Cardiac muscle cell (in vitro differentiated cells and primary cell): Measurements from ENCODE around the gene CRYBB1. TPM values are rescaled to one million over a fixed set of nuclear protein-coding genes. Genes with fewer than 3 reads are reported as not detected.

Experiments
- DNase-seq, 2 donors: peaks; one replicate each; pipeline versions ENCODE4 v3.0.0 to v3.0.0-alpha.2; 2010 to 2017; ENCODE audit warnings: low read depth in 1 of 2, low spot score in 1 of 2
- H3K27ac ChIP-seq: fragments of 200-600 bp; sonication (generic); 2 replicates; pipeline ENCODE4 v1.5.1; 2016
- H3K27me3 ChIP-seq: fragments of 200-600 bp; sonication (generic); 2 replicates; pipeline ENCODE4 v1.6.0; 2016; ENCODE audit warnings: control low read depth
- H3K36me3 ChIP-seq: fragments of 200-600 bp; sonication (generic); 2 replicates; pipeline ENCODE4 v1.5.1; 2016; ENCODE audit warnings: control low read depth
- H3K4me1 ChIP-seq: fragments of 200-600 bp; sonication (generic); 2 replicates; pipeline ENCODE4 v1.8.1; 2017; ENCODE audit warnings: low read depth, mild to moderate bottlenecking, mixed run types
- H3K4me3 ChIP-seq: fragments of 200-600 bp; sonication (generic); 2 replicates; pipeline ENCODE4 v1.5.1; 2016; ENCODE audit warnings: mild to moderate bottlenecking
- H3K9me3 ChIP-seq: fragments of 200-600 bp; sonication (generic); 2 replicates; pipeline ENCODE4 v1.5.1; 2017; ENCODE audit warnings: low read depth, mild to moderate bottlenecking, control low read depth
- CTCF ChIP-seq: IDR thresholded peaks from 2 replicates; pipeline ENCODE4 v1.5.1; 2012; ENCODE audit warnings: low read depth, mild to moderate bottlenecking, low read length
- polyA plus RNA-seq: library from polyadenylated mRNA; unstranded; fragments of >200 nt; fragmentation: Nextera tagmentation; extraction: Ambion mirVana; gene quantifications from 2 replicates; pipeline ENCODE4 v1.2.1, GENCODE V29; 2016
- total RNA-seq: library from RNA; depleted of rRNA; stranded (reverse); fragments of >200 nt; gene quantifications from 2 replicates; pipeline ENCODE4 v1.2.3, GENCODE V29; 2016

Gene CRYBB1
- total RNA-seq (0.11 TPM in 1 of 2 replicates, not detected in the other), polyA plus RNA-seq (not detected in 2 replicates)

GRCh38 chr22:26617271-26618199, at the start of gene CRYBB1:
TSS of gene CRYBB1 (minus strand) at chr22:26618027. CDS start at chr22:26616319, 1,708 bp downstream.
- H3K36me3 ChIP-seq: no peaks in the 10 kb centered on the region
- TF ChIP-seq CTCF: no peak
- H3K4me3 ChIP-seq: no peak within 1 kb of the TSS
- H3K27me3 ChIP-seq: peaks cover 11% of the 10 kb centered on the region
- no peak within 1 kb of the TSS for H3K27ac ChIP-seq
- H3K9me3 ChIP-seq: no peaks in the 10 kb centered on the region
- peak in 1 of 2 donors; percentile 40 for DNase-seq
- peaks cover 9% of the 10 kb centered on the region for H3K4me1 ChIP-seq

GRCh38 chr22:26667140-26667539, 49.3 kb upstream of the CRYBB1 start:
- Histone ChIP-seq H3K36me3 (no peaks in the 10 kb centered on the region), H3K27ac (no peak overlapping the region), H3K27me3 (no peaks in the 10 kb centered on the region), H3K4me3 (no peak overlapping the region), H3K4me1 (no peaks in the 10 kb centered on the region), H3K9me3 (no peaks in the 10 kb centered on the region)
- no peak for DNase-seq
- TF ChIP-seq CTCF: no peak

- DNase-seq: no peak
- Histone ChIP-seq H3K4me1 (no peaks in the 10 kb centered on the region), H3K36me3 (no peaks in the 10 kb centered on the region), H3K27me3 (no peaks in the 10 kb centered on the region), H3K9me3 (no peaks in the 10 kb centered on the region), H3K4me3 (no peak overlapping the region), H3K27ac (no peak overlapping the region)
- no peak for TF ChIP-seq CTCF
Measured at GRCh38 chr22:26665813-26666231, 48.0 kb upstream of the CRYBB1 start.

GRCh38 chr22:26663374-26663923, 45.6 kb upstream of the CRYBB1 start:
- Histone ChIP-seq H3K36me3 (no peaks in the 10 kb centered on the region), H3K27ac (no peak overlapping the region), H3K9me3 (no peaks in the 10 kb centered on the region), H3K4me1 (peaks cover 2% of the 10 kb centered on the region), H3K27me3 (peaks cover 10% of the 10 kb centered on the region), H3K4me3 (no peak overlapping the region)
- no peak for TF ChIP-seq CTCF
- no peak for DNase-seq

- no peak for TF ChIP-seq CTCF
- peaks cover 23% of the 10 kb centered on the region for H3K27me3 ChIP-seq
- H3K36me3 ChIP-seq: no peaks in the 10 kb centered on the region
- H3K4me1 ChIP-seq: peaks cover 5% of the 10 kb centered on the region
- no peak overlapping the region for H3K4me3 ChIP-seq
- DNase-seq: no peak
- no peak overlapping the region for H3K27ac ChIP-seq
- H3K9me3 ChIP-seq: no peaks in the 10 kb centered on the region
Measured at GRCh38 chr22:26662160-26662559, 44.3 kb upstream of the CRYBB1 start.
